Naive thymus-derived CD8-positive, alpha-beta T cell (primary cell): ENCODE measurements around the gene LDHA. TPM values are rescaled to one million over a fixed set of nuclear protein-coding genes. Genes with fewer than 3 reads are reported as not detected.
A peak's percentile ranks its signal among the peaks of the same experiment; 100 is the strongest.

ENCODE experiments used
- ATAC-seq, 2 donors: fragments of 150-1000 bp; cut with Tn5 transposase in 1 of 2; sonication (Bioruptor Pico), chemical (Tn5 transposase) in 1 of 2; 1 replicate in 1 of 2; 2 replicates in 1 of 2; pipeline ENCODE4 v1.10.0; 2021; ENCODE audit warnings: mild to moderate bottlenecking in 2 of 2, moderate library complexity in 2 of 2
- POLR2A ChIA-PET: fragments of 350-600 bp; sonication (Branson Sonifier 250); formaldehyde crosslinking; loops from one replicate; lab custom pipeline; 2021; ENCODE audit warnings: antibody characterized with exemption; lab: Charles Lee
- DNase-seq, 10 donors: peaks; one replicate each; pipeline versions ENCODE4 v3.0.0 to v3.0.0-alpha.2; 2020 to 2022
- H3K27ac Mint-ChIP-seq, 10 donors: one replicate each; pipeline ENCODE4 v1.8.0; 2020 to 2022; ENCODE audit warnings: mild to moderate bottlenecking in 10 of 10, mixed read lengths in 10 of 10, moderate library complexity in 4 of 10, inconsistent platforms in 1 of 10
- H3K27me3 Mint-ChIP-seq, 5 donors: one replicate each; pipeline ENCODE4 v1.8.0; 2021 to 2022; ENCODE audit warnings: mixed read lengths in 5 of 5
- H3K36me3 Mint-ChIP-seq, 3 donors: one replicate each; pipeline ENCODE4 v1.8.0; 2020 to 2022; ENCODE audit warnings: mixed read lengths in 3 of 3, mild to moderate bottlenecking in 2 of 3, inconsistent platforms in 1 of 3
- H3K4me1 Mint-ChIP-seq, 4 donors: one replicate each; pipeline ENCODE4 v1.8.0; 2021 to 2022; ENCODE audit warnings: mixed read lengths in 4 of 4
- H3K4me3 Mint-ChIP-seq, 10 donors: one replicate each; pipeline ENCODE4 v1.8.0; 2020 to 2022; ENCODE audit warnings: mild to moderate bottlenecking in 10 of 10, mixed read lengths in 10 of 10, moderate library complexity in 6 of 10, inconsistent platforms in 1 of 10
- H3K9me3 Mint-ChIP-seq, 9 donors: one replicate each; pipeline ENCODE4 v1.8.0; 2020 to 2022; ENCODE audit warnings: mixed read lengths in 9 of 9, mild to moderate bottlenecking in 3 of 9, inconsistent platforms in 1 of 9, moderate library complexity in 1 of 9
- polyA plus RNA-seq, 3 donors: library from polyadenylated mRNA; unstranded; fragments of 300-500 nt; fragmentation: Illumina TruSeq; gene quantifications; one replicate each; pipeline ENCODE4 v1.2.3, GENCODE V29; 2021
- total RNA-seq, 8 experiments: library from RNA in 2 of 8; stranded (reverse) in 2 of 8; gene quantifications; one replicate each; pipeline ENCODE4 v1.2.3 and lab custom pipeline; 2021 to 2026

LDHA gene
- total and polyA plus RNA-seq, 5 experiments from 2014 or later, result 96.1 to 345 (median 333) TPM

DNA sequence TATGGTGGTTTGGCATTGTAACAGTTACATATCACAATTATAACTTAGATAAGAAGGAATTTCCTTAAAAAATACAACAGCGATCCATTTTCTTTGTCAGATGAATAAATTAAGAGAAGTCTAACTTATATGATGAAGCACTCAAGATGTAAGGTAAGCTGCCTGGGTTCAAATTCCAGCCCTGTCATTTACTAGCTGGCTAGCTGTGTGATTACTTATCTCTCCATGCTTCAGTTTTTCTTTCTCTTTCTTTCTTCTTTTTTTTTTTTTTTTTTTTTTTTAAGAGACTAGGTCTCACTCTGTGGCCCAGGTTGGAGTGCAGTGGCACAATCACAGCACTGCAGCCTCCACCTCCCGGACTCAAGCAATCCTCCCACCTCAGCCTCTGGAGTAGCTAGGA lies 22.2 kb upstream of the LDHA start:
- DNase-seq (no peak), ATAC-seq (no peak)
- Mint-ChIP-seq H3K4me1 (peaks cover 0 to 5% (median 5%) of the 10 kb centered on the region in 4 donors), H3K4me3 (no peak overlapping the region), H3K9me3 (no peaks in the 10 kb centered on the region), H3K27ac (no peak overlapping the region), H3K27me3 (no peaks in the 10 kb centered on the region), H3K36me3 (peaks cover 0 to 4% (median 0%) of the 10 kb centered on the region in 3 donors)
- POLR2A ChIA-PET, result interaction anchor here (0.7 kb wide), 1 partner anchor 151 kb away, joined by 3 read pairs; no protein-coding TSS in a partner anchor

DNA sequence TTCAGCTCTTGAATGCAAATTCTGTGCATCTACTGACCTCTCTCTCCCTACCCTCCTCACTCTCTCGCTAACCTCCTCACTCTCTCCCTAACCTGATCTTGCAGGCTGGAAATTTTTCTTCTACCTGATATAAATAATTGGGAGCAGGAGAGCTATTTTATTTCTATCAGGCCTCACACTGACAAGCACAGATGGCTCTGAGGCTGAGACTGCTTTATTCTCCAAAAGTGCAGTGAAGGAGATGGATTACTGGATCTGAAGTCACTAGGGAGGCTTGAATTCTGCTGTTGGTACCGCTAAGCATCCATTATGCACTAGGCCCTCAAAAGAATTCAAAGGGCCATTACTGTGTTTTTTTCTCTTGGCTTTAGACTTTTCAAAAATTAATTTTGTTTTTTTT lies 19.4 kb upstream of the LDHA start:
- POLR2A ChIA-PET, result no interaction called here
- no peak overlapping the region for H3K4me3 Mint-ChIP-seq
- no peaks in the 10 kb centered on the region for H3K4me1 Mint-ChIP-seq
- H3K9me3 Mint-ChIP-seq, result no peaks in the 10 kb centered on the region
- ATAC-seq, result no peak
- no peak for DNase-seq
- H3K36me3 Mint-ChIP-seq, result no peaks in the 10 kb centered on the region
- H3K27me3 Mint-ChIP-seq, result no peaks in the 10 kb centered on the region
- peak overlapping the region in 2 of 10 donors; percentile 20 to 40 for H3K27ac Mint-ChIP-seq

DNA sequence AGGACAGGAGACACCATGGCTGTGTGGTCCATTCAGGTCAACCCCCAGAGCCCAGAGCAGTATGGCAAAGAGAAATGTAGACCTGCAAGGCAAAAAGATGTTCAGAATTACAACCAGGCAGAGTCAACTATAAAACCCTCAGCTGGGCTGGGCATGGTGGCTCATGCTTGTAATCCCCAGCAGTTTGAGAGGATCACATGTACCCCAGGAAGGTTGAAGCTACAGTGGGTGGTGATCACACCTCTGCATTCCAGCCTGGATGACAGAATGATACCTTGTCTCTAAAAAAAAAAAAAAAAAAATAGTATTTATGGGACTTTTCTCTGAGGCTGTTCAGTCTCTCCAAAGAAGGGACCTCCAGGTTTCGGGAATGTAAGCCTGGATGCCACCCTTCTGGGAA lies 18.4 kb upstream of the LDHA start:
- no peaks in the 10 kb centered on the region for H3K4me1 Mint-ChIP-seq
- POLR2A ChIA-PET, result no interaction called here
- peak overlapping the region in 1 of 10 donors; percentile 9 for H3K27ac Mint-ChIP-seq
- no peak overlapping the region for H3K4me3 Mint-ChIP-seq
- no peaks in the 10 kb centered on the region for H3K36me3 Mint-ChIP-seq
- DNase-seq (no peak), ATAC-seq (no peak)
- no peaks in the 10 kb centered on the region for H3K27me3 Mint-ChIP-seq
- H3K9me3 Mint-ChIP-seq, result no peaks in the 10 kb centered on the region

DNA sequence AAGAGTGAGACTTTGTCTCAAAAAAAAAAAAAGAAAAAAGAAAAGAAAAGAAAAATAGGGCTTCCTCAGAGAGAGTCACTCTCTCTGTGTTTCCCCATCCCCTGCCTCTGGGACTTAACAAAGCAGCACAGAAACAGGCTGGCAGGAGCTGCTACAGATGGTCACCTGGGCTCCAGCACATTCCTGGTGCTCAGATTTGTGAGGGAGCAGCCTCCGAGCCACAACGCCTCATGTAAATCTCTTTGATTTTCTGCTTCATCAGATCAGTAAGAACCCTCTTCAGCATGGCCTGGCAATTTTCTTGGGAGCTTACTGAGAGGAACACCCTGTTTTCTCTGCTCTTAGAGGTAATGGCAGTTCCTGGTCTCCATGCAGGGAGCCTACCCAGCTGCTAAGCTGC lies 15.2 kb upstream of the LDHA start:
- Mint-ChIP-seq H3K27ac (peak overlapping the region in 4 of 10 donors; percentile 68 to 77 (median 70)), H3K27me3 (no peaks in the 10 kb centered on the region), H3K36me3 (no peaks in the 10 kb centered on the region), H3K4me3 (no peak overlapping the region), H3K4me1 (peaks cover 14 to 18% (median 17%) of the 10 kb centered on the region in 4 donors), H3K9me3 (no peaks in the 10 kb centered on the region)
- ATAC-seq (no peak), DNase-seq (no peak)
- POLR2A ChIA-PET, result interaction anchor here (1.4 kb wide), 1 partner anchor 16 kb away, joined by 4 read pairs; no protein-coding TSS in a partner anchor

DNA sequence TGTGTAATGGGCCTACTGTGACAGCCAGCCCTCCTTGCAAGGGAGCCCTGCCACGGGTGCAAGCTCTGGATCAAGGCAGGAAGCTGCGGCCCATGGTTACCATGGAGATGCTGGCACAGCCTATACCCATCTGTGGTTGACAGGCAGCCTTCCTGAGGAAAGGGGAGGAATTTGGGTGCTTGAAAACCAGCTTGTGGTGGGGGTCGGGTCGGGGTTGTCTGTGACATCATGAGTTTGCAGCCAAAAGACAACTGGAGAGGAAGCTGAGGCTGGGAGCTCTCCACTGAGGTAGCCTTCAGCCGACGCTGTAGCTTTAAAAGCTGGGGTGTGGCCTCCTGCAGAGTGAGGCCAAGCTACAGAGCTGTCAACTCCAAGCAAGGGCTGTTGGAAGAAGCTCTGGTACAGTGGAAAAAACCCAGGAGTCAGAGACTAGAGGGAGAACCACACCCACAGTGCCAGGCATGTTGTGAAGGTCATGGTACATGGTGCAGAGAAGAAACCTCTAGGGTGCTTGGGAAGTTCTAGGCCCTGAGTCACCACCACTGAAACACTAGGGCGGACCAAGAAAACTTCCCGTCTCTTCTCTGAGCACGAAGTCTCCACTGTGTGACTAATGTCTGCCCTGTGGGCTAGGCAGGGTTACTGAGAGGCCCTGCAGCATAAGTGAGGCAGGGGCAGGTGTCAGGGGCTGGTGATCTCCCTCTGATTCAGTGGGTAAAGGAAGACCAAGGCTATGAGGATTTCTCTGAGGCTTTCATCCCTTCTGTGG lies 10.8 kb upstream of the LDHA start:
- no peaks in the 10 kb centered on the region for H3K36me3 Mint-ChIP-seq
- H3K4me3 Mint-ChIP-seq, result peak overlapping the region; percentile 47 to 90 (median 76)
- H3K27me3 Mint-ChIP-seq, result no peaks in the 10 kb centered on the region
- H3K4me1 Mint-ChIP-seq, result peaks cover 24 to 38% (median 34%) of the 10 kb centered on the region in 4 donors
- POLR2A ChIA-PET, result interaction anchor here (0.6 to 3.4 kb wide), 7 partner anchors 9 to 143 kb away, joined by 3 to 87 read pairs (median 6); partner anchors contain the start of genes GTF2H1, HPS5, LDHA and TSG101
- H3K9me3 Mint-ChIP-seq, result no peaks in the 10 kb centered on the region
- peak; percentile 79 to 81 for ATAC-seq
- peak in 9 of 10 donors; percentile 40 to 79 (median 63) for DNase-seq
- H3K27ac Mint-ChIP-seq, result peak overlapping the region; percentile 92 to 100 (median 98)

DNA sequence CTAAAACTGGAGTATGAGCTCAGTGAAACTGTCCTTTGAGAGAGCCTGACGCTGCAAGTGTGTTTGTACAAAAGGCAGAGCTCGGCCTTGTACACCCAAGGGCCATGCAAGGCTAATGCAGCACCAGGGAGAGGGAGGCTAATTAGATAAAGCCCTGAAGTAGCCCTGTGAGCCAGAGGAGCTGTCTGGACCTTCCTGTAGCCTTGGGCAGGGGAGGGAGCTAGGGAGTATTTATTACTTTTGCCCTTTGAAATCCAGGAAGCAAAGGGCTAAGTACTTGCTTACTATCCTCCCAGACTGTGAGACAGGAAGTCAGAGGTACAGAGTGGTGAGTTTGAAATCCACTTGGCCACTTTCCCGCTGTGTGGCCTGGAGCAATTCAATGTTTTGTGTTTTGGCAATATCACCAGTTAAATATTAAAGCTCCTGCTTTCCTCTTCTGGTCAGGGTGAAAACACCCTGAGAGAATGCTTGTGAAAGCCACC lies 10.2 kb upstream of the LDHA start:
- H3K4me1 Mint-ChIP-seq, result peaks cover 24 to 38% (median 34%) of the 10 kb centered on the region in 4 donors

DNA sequence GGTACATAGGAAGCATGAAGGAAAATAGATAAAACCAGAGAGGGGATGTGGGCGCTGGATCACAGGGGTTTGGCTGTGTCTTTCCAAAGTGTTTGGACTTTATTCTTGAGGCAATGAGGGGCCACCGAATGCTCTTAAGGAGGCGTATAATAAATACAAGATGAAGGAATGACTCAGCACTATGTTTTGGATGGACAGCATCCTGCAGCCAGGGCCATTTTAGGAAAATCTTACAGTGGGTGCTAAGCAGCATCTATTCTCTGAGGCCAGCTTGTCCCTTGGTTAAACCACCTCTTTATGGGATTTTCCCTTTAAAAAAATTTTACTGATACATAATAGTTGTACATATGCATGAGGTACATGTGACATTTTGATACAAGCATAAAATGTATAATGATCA lies 4.3 kb upstream of the LDHA start:
- H3K9me3 Mint-ChIP-seq, result no peaks in the 10 kb centered on the region
- no peaks in the 10 kb centered on the region for H3K27me3 Mint-ChIP-seq
- POLR2A ChIA-PET, result interaction anchor here (1.3 kb wide), 1 partner anchor 68 kb away, joined by 4 read pairs; the partner anchor contains the start of gene HPS5
- H3K27ac Mint-ChIP-seq, result peak overlapping the region in 4 of 10 donors; percentile 31 to 60 (median 44)
- H3K4me3 Mint-ChIP-seq, result peak overlapping the region in 1 of 10 donors; percentile 4
- ATAC-seq, result no peak
- no peaks in the 10 kb centered on the region for H3K36me3 Mint-ChIP-seq
- DNase-seq, result no peak
- H3K4me1 Mint-ChIP-seq, result peaks cover 12 to 30% (median 22%) of the 10 kb centered on the region in 4 donors

More for the DNA sequence above, 10.2 kb upstream of the LDHA start:
- Mint-ChIP-seq H3K27ac (peak overlapping the region; percentile 92 to 100 (median 98)), H3K27me3 (no peaks in the 10 kb centered on the region), H3K36me3 (no peaks in the 10 kb centered on the region), H3K4me3 (peak overlapping the region; percentile 31 to 90 (median 76)), H3K9me3 (no peaks in the 10 kb centered on the region)
- POLR2A ChIA-PET, result interaction anchor here (0.6 to 3.4 kb wide), 8 partner anchors 8 to 1647 kb away, joined by 3 to 87 read pairs (median 6); partner anchors contain the start of genes GTF2H1, HPS5, LDHA and TSG101
- DNase-seq (peak in 1 of 10 donors; percentile 21), ATAC-seq (peak; percentile 20 to 40)

DNA sequence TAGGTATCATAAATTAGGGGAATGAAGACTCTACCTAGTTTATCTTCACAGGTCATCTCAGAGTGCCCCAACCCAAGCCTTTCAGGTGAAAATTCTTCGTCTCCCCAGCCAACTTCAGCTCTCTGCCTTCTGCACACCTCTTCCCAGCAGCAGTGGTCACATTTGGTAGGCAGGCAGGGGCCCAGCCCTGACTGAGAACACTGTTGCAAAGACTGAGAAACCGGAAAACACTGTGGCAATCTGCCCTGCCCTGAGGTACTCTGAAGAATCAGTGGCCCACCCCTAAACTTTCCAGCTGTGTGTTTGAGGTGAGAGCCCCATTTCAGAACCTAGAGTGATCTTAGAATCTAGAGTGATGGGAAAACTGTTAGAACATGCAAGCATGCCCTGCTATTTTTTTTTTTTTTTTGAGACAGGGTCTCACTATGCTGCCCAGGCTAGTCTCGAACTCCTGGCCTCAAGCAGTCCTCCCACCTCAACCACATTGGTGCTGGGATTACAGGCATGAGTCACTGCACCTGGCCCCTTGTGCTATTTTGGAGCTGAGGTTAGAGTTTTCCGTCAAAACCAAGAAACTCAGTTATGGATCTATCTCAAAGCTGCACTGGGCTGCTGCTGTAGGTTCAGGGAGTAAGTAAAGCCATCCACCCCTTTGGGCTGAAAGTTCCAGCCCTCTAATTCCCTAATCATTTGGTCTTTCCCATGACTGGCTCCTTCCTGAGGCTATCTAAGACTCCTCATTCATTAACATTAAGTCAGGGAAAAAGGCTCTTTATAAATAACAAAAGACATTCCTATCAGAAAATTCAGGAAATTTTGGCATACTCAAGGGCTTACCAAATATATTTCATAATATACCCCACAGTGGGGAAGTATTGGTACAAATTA lies 1.7 kb upstream of the LDHA start:
- Mint-ChIP-seq H3K27ac (peak overlapping the region; percentile 64 to 99 (median 80)), H3K27me3 (no peaks in the 10 kb centered on the region), H3K4me3 (peak overlapping the region in 9 of 10 donors; percentile 13 to 57 (median 42)), H3K4me1 (peaks cover 6 to 32% (median 23%) of the 10 kb centered on the region in 4 donors), H3K9me3 (no peaks in the 10 kb centered on the region), H3K36me3 (peaks cover 0 to 15% (median 2%) of the 10 kb centered on the region in 3 donors)
- POLR2A ChIA-PET, result interaction anchor here (1.0 kb wide), 2 partner anchors 8 to 70 kb away, joined by 3 to 5 read pairs; partner anchors contain the start of genes GTF2H1 and HPS5
- ATAC-seq (no peak), DNase-seq (no peak)

DNA sequence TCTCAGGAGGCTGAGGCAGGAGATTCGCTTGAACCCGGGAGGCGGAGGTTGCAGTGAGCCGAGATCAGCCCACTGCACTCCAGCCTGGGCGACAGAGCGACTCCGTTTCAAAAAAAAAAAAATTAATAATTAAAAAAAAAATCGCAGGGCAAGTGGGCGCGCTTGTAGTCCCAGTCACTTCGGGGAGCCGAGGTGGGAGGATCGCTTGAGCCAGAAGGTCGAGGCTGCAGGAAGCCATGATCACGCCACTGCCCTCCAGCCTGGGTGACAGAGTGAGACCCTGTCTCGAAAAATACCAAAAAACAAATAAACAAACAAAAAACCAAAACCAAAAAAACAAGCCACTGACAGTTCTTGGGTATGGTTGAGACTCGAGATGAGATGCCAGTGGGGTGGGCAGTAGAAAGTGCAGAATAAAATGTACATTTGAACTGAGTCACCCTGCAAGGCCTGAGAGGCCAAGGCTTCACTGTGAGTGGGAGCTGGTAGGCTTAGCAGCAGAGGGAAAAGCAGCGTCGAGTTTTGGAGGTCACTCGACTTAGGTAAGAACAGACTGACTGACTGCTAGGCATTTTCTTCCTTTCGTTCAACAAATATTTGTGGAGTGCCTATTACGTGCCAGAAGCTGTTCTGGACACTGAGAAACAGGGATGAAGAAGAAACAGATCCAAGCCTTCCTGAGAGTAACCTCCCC lies 635 bp upstream of the LDHA start:
- H3K4me3 Mint-ChIP-seq, result peak overlapping the region; percentile 94 to 99 (median 98)
- no peaks in the 10 kb centered on the region for H3K9me3 Mint-ChIP-seq
- no peak for ATAC-seq
- H3K27ac Mint-ChIP-seq, result peak overlapping the region; percentile 88 to 99 (median 98)
- POLR2A ChIA-PET, result interaction anchor here (0.9 to 4.2 kb wide), 11 partner anchors 10 to 1316 kb away, joined by 3 to 88 read pairs (median 6); partner anchors contain the start of genes GTF2H1, HPS5, RPS13 and TSG101
- peaks cover 9 to 37% (median 28%) of the 10 kb centered on the region in 4 donors for H3K4me1 Mint-ChIP-seq
- DNase-seq, result no peak
- no peaks in the 10 kb centered on the region for H3K27me3 Mint-ChIP-seq
- H3K36me3 Mint-ChIP-seq, result peaks cover 0 to 26% (median 8%) of the 10 kb centered on the region in 3 donors

DNA sequence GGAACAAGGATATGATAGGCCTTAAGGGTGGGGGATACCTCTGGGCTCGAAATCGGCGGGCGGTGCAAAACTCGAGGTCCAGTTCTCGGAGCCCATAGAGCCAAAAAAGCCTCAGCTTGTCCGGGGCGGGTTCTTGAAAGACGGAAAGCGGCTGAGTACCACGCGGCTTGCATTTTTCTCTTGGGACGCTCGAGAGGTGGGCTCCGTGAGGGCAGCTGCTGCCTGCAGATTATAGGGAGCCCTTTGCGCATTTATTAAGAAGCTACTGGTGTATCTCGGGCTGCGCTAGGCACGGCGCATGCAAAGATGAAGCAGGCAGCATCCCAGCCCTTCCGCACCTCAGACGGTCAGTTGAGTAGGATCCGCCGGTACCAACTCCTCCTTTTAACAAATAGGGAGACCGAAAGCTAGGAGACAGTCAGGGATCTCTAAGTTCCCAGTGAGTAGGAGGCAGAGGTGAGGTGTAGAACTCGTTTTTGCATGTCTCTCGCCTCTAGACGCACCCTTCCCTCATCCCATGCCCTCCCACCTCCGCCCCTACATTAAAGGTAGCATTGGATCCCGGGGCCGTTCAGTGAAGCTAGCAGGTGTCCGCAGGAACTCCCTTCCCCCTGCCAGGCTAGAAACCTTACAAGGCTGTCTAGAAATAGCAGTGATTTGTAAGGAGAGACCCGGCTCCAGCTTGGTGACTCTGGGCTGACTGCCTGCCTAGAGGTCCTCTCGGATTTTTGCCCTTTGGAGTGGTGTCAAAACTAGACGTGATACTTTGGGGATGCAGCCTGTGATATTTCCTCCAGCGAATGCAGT lies 768 bp downstream of the LDHA start:
- peak in 1 of 2 donors; percentile 4 for ATAC-seq
- Mint-ChIP-seq H3K27me3 (no peaks in the 10 kb centered on the region), H3K4me1 (peaks cover 9 to 45% (median 35%) of the 10 kb centered on the region in 4 donors), H3K36me3 (peaks cover 0 to 40% (median 16%) of the 10 kb centered on the region in 3 donors), H3K9me3 (no peaks in the 10 kb centered on the region), H3K27ac (peak overlapping the region; percentile 88 to 99 (median 98)), H3K4me3 (peak overlapping the region; percentile 94 to 99 (median 98))
- POLR2A ChIA-PET, result interaction anchor here (0.5 to 4.2 kb wide), 26 partner anchors 8 to 1318 kb away, joined by 3 to 88 read pairs (median 4); partner anchors contain the start of genes GTF2H1, HPS5, RPS13 and SERGEF
- peak in 4 of 10 donors; percentile 11 to 43 (median 26) for DNase-seq
